ENCODE data around the gene PGAM2. TPM values are rescaled to one million over a fixed set of nuclear protein-coding genes. Genes with fewer than 3 reads are reported as not detected.

PGAM2 gene
- total and polyA plus RNA-seq, 2 of the 13 experiments (the other 11 are each of a cell fraction or from before 2014, with no cell fraction given), result 0.22 TPM; not detected in 1

DNA sequence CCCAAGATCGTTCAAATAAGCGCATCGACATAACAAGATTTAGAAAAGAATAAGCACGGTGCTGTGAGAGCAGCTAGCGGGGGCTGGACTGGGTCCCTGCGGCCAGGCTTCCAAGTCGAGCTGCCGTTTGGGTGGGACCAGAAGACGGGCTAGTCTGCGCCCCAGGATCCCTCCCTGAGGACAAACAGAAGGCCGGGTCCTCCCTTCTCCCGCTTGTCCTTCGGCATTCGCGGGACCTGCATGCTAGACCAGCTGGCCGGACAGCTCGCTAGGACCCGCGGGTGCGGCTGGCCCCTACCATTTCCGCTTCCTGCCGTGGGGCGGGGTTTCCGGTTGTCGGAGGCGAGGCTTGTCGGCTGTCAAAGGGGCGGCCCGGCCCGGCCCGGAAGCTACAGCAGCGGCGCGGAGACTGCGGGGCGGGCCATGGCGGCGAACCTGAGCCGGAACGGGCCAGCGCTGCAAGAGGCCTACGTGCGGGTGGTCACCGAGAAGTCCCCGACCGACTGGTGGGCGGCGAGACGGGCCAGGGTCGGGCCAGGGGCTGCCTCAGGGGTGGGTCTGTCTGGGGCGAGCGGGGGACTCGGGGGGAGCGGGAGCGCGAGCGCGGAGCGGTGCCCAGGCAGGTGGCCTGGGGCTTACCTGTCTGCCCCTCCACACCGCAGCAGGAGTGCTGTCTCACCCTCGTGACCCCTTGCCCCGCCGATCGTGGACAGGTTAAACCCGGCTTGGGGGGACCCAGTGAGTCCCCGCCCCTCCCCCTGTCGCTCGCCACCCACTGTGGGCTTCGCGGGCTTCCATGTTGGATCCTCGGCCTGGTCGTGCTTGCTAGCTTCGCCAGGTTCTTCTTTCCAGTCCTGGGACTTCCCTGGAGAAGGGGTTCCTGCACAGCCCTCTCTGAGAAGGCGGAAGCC lies 20.8 kb downstream of the PGAM2 start, which contains the start of gene DBNL (continued):
- no peak for TF ChIP-seq FIP1L1 (IDR thresholded peaks at IDR 0.05; ENCODE audit: borderline replicate concordance, insufficient read depth, low read depth, low read length)
- no peak for TF ChIP-seq ZNF589 (CRISPR knock-in tag; conservative IDR thresholded peaks at IDR 0.05)
- TF ChIP-seq ZFP41 (CRISPR knock-in tag; IDR thresholded peaks at IDR 0.05; ENCODE audit: borderline replicate concordance), result 0 out of 2 replicates have a peak, but pooled peaks have one; percentile 64
- TF ChIP-seq, protein P1, sequence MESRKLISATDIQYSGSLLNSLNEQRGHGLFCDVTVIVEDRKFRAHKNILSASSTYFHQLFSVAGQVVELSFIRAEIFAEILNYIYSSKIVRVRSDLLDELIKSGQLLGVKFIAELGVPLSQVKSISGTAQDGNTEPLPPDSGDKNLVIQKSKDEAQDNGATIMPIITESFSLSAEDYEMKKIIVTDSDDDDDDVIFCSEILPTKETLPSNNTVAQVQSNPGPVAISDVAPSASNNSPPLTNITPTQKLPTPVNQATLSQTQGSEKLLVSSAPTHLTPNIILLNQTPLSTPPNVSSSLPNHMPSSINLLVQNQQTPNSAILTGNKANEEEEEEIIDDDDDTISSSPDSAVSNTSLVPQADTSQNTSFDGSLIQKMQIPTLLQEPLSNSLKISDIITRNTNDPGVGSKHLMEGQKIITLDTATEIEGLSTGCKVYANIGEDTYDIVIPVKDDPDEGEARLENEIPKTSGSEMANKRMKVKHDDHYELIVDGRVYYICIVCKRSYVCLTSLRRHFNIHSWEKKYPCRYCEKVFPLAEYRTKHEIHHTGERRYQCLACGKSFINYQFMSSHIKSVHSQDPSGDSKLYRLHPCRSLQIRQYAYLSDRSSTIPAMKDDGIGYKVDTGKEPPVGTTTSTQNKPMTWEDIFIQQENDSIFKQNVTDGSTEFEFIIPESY (CRISPR knock-in tag; IDR thresholded peaks at IDR 0.05), result 0 out of 2 replicates have a peak, but pooled peaks have one; percentile 12
- peak; percentile 61; the same call in 1 of the 2 replicates for TF ChIP-seq KDM5B (CRISPR knock-in tag; IDR thresholded peaks at IDR 0.05; ENCODE audit: borderline replicate concordance)
- no peak; the same call in 1 of the 2 replicates for TF ChIP-seq ZNF451 (CRISPR knock-in tag; IDR thresholded peaks at IDR 0.05)
- TF ChIP-seq FOXM1 (CRISPR knock-in tag; IDR thresholded peaks at IDR 0.05), result no peak
- peak; percentile 97 for TF ChIP-seq SIN3A (IDR thresholded peaks at IDR 0.05; ENCODE audit: borderline replicate concordance, low read depth, low read length)
- TF ChIP-seq ARNT2 (CRISPR knock-in tag; IDR thresholded peaks at IDR 0.05; ENCODE audit: low read depth), result 0 out of 2 replicates have a peak, but pooled peaks have one; percentile 58
- no peak for TF ChIP-seq SP140L (CRISPR knock-in tag; IDR thresholded peaks at IDR 0.05; ENCODE audit: borderline replicate concordance)
- TF ChIP-seq KDM5A (IDR thresholded peaks at IDR 0.05; ENCODE audit: borderline replicate concordance, low read length), result no peak
- peak; percentile 63; the same call in 1 of the 2 replicates for TF ChIP-seq BRD4 (CRISPR knock-in tag; IDR thresholded peaks at IDR 0.05)
- peak; percentile 96 for TF ChIP-seq KAT8 (CRISPR knock-in tag; IDR thresholded peaks at IDR 0.05)
- no peak for TF ChIP-seq MAFK (conservative IDR thresholded peaks at IDR 0.05 in 1 of 2, IDR thresholded peaks at IDR 0.05 in 1 of 2; ENCODE audit: low read length in 2 of 2)
- TF ChIP-seq, protein P2, sequence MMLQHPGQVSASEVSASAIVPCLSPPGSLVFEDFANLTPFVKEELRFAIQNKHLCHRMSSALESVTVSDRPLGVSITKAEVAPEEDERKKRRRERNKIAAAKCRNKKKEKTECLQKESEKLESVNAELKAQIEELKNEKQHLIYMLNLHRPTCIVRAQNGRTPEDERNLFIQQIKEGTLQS (CRISPR knock-in tag; IDR thresholded peaks at IDR 0.05), result no peak
- peak; percentile 90 for TF ChIP-seq THAP11 (CRISPR knock-in tag; IDR thresholded peaks at IDR 0.05)
- TF ChIP-seq, protein P3, sequence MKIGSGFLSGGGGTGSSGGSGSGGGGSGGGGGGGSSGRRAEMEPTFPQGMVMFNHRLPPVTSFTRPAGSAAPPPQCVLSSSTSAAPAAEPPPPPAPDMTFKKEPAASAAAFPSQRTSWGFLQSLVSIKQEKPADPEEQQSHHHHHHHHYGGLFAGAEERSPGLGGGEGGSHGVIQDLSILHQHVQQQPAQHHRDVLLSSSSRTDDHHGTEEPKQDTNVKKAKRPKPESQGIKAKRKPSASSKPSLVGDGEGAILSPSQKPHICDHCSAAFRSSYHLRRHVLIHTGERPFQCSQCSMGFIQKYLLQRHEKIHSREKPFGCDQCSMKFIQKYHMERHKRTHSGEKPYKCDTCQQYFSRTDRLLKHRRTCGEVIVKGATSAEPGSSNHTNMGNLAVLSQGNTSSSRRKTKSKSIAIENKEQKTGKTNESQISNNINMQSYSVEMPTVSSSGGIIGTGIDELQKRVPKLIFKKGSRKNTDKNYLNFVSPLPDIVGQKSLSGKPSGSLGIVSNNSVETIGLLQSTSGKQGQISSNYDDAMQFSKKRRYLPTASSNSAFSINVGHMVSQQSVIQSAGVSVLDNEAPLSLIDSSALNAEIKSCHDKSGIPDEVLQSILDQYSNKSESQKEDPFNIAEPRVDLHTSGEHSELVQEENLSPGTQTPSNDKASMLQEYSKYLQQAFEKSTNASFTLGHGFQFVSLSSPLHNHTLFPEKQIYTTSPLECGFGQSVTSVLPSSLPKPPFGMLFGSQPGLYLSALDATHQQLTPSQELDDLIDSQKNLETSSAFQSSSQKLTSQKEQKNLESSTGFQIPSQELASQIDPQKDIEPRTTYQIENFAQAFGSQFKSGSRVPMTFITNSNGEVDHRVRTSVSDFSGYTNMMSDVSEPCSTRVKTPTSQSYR (CRISPR knock-in tag; IDR thresholded peaks at IDR 0.05; ENCODE audit: borderline replicate concordance), result no peak
- no peak for TF ChIP-seq ZFP36 (IDR thresholded peaks at IDR 0.05; ENCODE audit: borderline replicate concordance, low read depth, low read length, partially characterized antibody)
- no peak for TF ChIP-seq ZSCAN29 (CRISPR knock-in tag; conservative IDR thresholded peaks at IDR 0.05)
- TF ChIP-seq ATF1 (CRISPR knock-in tag; IDR thresholded peaks at IDR 0.05), result no peak
- peak; percentile 76; the same call in 1 of the 2 replicates for TF ChIP-seq NFKB2 (CRISPR knock-in tag; IDR thresholded peaks at IDR 0.05; ENCODE audit: borderline replicate concordance)
- peak; percentile 78; the same call in 1 of the 2 replicates for TF ChIP-seq CBX5 (CRISPR knock-in tag; IDR thresholded peaks at IDR 0.05; ENCODE audit: borderline replicate concordance)
- TF ChIP-seq ZBTB7A (CRISPR knock-in tag; IDR thresholded peaks at IDR 0.05), result peak; percentile 29; the same call in 1 of the 2 replicates
- no peak for TF ChIP-seq RAD51 (IDR thresholded peaks at IDR 0.05; ENCODE audit: borderline replicate concordance)
- no peak for TF ChIP-seq ZNF549 (CRISPR knock-in tag; IDR thresholded peaks at IDR 0.05)

Measured in HepG2 (cell line).